Measurements from ENCODE around the gene DNLZ. TPM values are rescaled to one million over a fixed set of nuclear protein-coding genes. Genes with fewer than 3 reads are reported as not detected.
A peak's percentile ranks its signal among the peaks of the same experiment; 100 is the strongest.

The DNLZ gene
- total and polyA plus RNA-seq, 9 of the 15 experiments (the other 6 are each of a cell fraction or from before 2014, with no cell fraction given) = 0.17 to 44.6 (median 3.4) TPM

- TF ChIP-seq E2F8 (IDR thresholded peaks at IDR 0.05; ENCODE audit: low read depth, partially characterized antibody) (no peak), ZNF124 (CRISPR knock-in tag; IDR thresholded peaks at IDR 0.05) (no peak), ZNF212 (CRISPR knock-in tag; IDR thresholded peaks at IDR 0.05) (no peak), THRB (CRISPR knock-in tag; conservative IDR thresholded peaks at IDR 0.05) (no peak), ADNP (tag; IDR thresholded peaks at IDR 0.05) (peak; percentile 67; the same call in 1 of the 2 replicates), KDM2B (CRISPR knock-in tag; IDR thresholded peaks at IDR 0.05) (no peak), NR1H2 (CRISPR knock-in tag; IDR thresholded peaks at IDR 0.05) (no peak), ZNF280B (CRISPR knock-in tag; IDR thresholded peaks at IDR 0.05) (no peak), MGA (IDR thresholded peaks at IDR 0.05) (no peak)
These were observed 52.2 kb downstream of the DNLZ start (continued) for GRCh38 chr9:136311051-136312008.

Data from K562 (cell line).